SK-N-SH treated with all-trans-retinoic acid at 6 μM for 48 hours (cell line): ENCODE data around the gene FYN.

Experiments used
- ARNTL ChIP-seq: fragments of 450-650 bp; formaldehyde crosslinking; IDR thresholded peaks from 2 replicates; pipeline ENCODE4 v1.5.0; 2020; ENCODE audit warnings: low read depth, mild to moderate bottlenecking, moderate library complexity, borderline replicate concordance
- SNAI2 ChIP-seq: fragments of 250-450 bp; sonication (Bioruptor Pico); IDR thresholded peaks from 2 replicates; pipeline ENCODE4 v1.5.0; 2020; ENCODE audit warnings: mild to moderate bottlenecking, moderate library complexity
- TCF4 ChIP-seq: fragments of 250-450 bp; sonication (Bioruptor Pico); IDR thresholded peaks from 2 replicates; pipeline ENCODE4 v1.8.0; 2021; ENCODE audit warnings: mild to moderate bottlenecking, moderate library complexity, borderline replicate concordance
- TOX ChIP-seq: fragments of 250-450 bp; sonication (Bioruptor Pico); IDR thresholded peaks from 2 replicates; pipeline ENCODE4 v1.8.0; 2021; ENCODE audit warnings: mild to moderate bottlenecking, moderate library complexity, borderline replicate concordance
- ZFP3 ChIP-seq: fragments of 250-450 bp; sonication (Bioruptor Pico); IDR thresholded peaks from 2 replicates; pipeline ENCODE4 v1.5.0; 2020; ENCODE audit warnings: mild to moderate bottlenecking, moderate library complexity
- ZFP30 ChIP-seq: fragments of 450-650 bp; formaldehyde crosslinking; IDR thresholded peaks from 2 replicates; pipeline ENCODE4 v1.5.0; 2022; ENCODE audit warnings: mild to moderate bottlenecking, moderate library complexity
- ZNF565 ChIP-seq: fragments of 450-650 bp; formaldehyde crosslinking; conservative IDR thresholded peaks from 2 replicates; pipeline ENCODE4 v1.5.0; 2020; ENCODE audit warnings: low read depth, mild to moderate bottlenecking, moderate library complexity
- ZNF8 ChIP-seq: fragments of 450-650 bp; formaldehyde crosslinking; IDR thresholded peaks from 2 replicates; pipeline ENCODE4 v1.5.0; 2020; ENCODE audit warnings: mild to moderate bottlenecking, moderate library complexity
- TF ChIP-seq, protein P1 (sequence below): fragments of 250-450 bp; sonication (Bioruptor Pico); IDR thresholded peaks from 2 replicates; pipeline ENCODE4 v1.8.0; 2020; ENCODE audit warnings: mild to moderate bottlenecking, moderate library complexity, borderline replicate concordance
- TF ChIP-seq, protein P2 (sequence below): fragments of 250-450 bp; sonication (Bioruptor Pico); IDR thresholded peaks from 2 replicates; pipeline ENCODE4 v1.5.1; 2021; ENCODE audit warnings: mild to moderate bottlenecking, moderate library complexity
- TF ChIP-seq, protein P3 (sequence below): fragments of 250-450 bp; sonication (Bioruptor Pico); IDR thresholded peaks from 2 replicates; pipeline ENCODE4 v1.5.1; 2020; ENCODE audit warnings: low read depth, mild to moderate bottlenecking, moderate library complexity

DNA sequence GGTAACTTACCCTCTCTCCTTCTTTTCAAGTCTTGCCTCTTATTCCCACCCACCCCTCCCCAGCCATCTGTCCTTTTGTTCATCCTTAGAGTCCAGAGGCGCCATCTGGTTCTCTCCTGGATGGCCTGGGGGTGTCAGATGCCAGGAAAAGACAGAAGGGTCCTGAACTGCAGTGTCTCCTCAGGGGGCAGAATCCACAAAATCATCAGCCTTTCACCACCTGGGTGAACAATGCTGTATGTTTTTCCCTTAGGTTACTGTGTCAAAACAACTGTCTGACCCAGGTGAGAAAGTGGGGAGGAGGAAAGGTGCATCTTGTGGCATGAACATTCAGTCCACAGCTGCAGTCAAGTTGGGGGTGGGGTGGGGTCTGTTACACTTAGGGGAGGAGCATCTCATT, 47.9 kb upstream of the FYN start:
- TF ChIP-seq ARNTL (CRISPR knock-in tag) (no peak), ZFP30 (CRISPR knock-in tag) (no peak), ZNF8 (CRISPR knock-in tag) (no peak), TOX (CRISPR knock-in tag) (no peak), ZNF565 (CRISPR knock-in tag) (no peak), SNAI2 (CRISPR knock-in tag) (no peak), TCF4 (CRISPR knock-in tag) (no peak), ZFP3 (CRISPR knock-in tag) (no peak)
- TF ChIP-seq, protein P1, sequence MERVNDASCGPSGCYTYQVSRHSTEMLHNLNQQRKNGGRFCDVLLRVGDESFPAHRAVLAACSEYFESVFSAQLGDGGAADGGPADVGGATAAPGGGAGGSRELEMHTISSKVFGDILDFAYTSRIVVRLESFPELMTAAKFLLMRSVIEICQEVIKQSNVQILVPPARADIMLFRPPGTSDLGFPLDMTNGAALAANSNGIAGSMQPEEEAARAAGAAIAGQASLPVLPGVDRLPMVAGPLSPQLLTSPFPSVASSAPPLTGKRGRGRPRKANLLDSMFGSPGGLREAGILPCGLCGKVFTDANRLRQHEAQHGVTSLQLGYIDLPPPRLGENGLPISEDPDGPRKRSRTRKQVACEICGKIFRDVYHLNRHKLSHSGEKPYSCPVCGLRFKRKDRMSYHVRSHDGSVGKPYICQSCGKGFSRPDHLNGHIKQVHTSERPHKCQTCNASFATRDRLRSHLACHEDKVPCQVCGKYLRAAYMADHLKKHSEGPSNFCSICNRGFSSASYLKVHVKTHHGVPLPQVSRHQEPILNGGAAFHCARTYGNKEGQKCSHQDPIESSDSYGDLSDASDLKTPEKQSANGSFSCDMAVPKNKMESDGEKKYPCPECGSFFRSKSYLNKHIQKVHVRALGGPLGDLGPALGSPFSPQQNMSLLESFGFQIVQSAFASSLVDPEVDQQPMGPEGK (CRISPR knock-in tag) = no peak
- TF ChIP-seq, protein P2, sequence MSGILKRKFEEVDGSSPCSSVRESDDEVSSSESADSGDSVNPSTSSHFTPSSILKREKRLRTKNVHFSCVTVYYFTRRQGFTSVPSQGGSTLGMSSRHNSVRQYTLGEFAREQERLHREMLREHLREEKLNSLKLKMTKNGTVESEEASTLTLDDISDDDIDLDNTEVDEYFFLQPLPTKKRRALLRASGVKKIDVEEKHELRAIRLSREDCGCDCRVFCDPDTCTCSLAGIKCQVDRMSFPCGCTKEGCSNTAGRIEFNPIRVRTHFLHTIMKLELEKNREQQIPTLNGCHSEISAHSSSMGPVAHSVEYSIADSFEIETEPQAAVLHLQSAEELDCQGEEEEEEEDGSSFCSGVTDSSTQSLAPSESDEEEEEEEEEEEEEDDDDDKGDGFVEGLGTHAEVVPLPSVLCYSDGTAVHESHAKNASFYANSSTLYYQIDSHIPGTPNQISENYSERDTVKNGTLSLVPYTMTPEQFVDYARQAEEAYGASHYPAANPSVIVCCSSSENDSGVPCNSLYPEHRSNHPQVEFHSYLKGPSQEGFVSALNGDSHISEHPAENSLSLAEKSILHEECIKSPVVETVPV (CRISPR knock-in tag) = no peak
- TF ChIP-seq, protein P3, sequence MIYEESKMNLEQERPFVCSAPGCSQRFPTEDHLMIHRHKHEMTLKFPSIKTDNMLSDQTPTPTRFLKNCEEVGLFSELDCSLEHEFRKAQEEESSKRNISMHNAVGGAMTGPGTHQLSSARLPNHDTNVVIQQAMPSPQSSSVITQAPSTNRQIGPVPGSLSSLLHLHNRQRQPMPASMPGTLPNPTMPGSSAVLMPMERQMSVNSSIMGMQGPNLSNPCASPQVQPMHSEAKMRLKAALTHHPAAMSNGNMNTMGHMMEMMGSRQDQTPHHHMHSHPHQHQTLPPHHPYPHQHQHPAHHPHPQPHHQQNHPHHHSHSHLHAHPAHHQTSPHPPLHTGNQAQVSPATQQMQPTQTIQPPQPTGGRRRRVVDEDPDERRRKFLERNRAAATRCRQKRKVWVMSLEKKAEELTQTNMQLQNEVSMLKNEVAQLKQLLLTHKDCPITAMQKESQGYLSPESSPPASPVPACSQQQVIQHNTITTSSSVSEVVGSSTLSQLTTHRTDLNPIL = no peak
